WTC11 (cell line): ENCODE results near the gene SUMF1. TPM values are rescaled to one million over a fixed set of nuclear protein-coding genes. Genes with fewer than 3 reads are reported as not detected.
A peak's percentile ranks its signal among the peaks of the same experiment; 100 is the strongest.

Source experiments
- ATAC-seq: fragments of 200-7000 bp; cut with Tn5 transposase; 2 replicates; pipeline ENCODE4 v1.10.0; 2021; ENCODE audit warnings: mild to moderate bottlenecking, moderate library complexity
- CTCF ChIA-PET: fragments of 300-600 bp; sonication (Branson Sonifier 250); formaldehyde crosslinking; loops from one replicate; lab custom pipeline; 2021; ENCODE audit warnings: antibody characterized with exemption; lab: Charles Lee
- POLR2A ChIA-PET: fragments of 350-600 bp; sonication (Branson Sonifier 250); formaldehyde crosslinking; loops from one replicate; lab custom pipeline; 2021; ENCODE audit warnings: antibody characterized with exemption; lab: Charles Lee
- DNase-seq: peaks from one replicate; pipeline ENCODE4 v3.0.0; 2021; ENCODE audit warnings: low spot score
- H3K27ac Mint-ChIP-seq: 2 replicates; pipeline ENCODE4 v1.8.0; 2021; ENCODE audit warnings: mixed read lengths
- H3K27me3 Mint-ChIP-seq: 2 replicates; pipeline ENCODE4 v1.8.0; 2021; ENCODE audit warnings: low read depth, mild to moderate bottlenecking, moderate library complexity, mixed read lengths
- H3K36me3 Mint-ChIP-seq: 2 replicates; pipeline ENCODE4 v1.8.0; 2021; ENCODE audit warnings: mixed read lengths
- H3K4me1 Mint-ChIP-seq: 2 replicates; pipeline ENCODE4 v1.8.0; 2022; ENCODE audit warnings: mixed read lengths
- H3K4me3 Mint-ChIP-seq: 2 replicates; pipeline ENCODE4 v1.8.0; 2021; ENCODE audit warnings: mild to moderate bottlenecking, moderate library complexity, mixed read lengths
- H3K9me3 Mint-ChIP-seq: 2 replicates; pipeline ENCODE4 v1.8.0; 2021; ENCODE audit warnings: mixed read lengths
- AR ChIP-seq: fragments of 250-450 bp; sonication (Bioruptor Pico); IDR thresholded peaks from 2 replicates; pipeline ENCODE4 v1.9.0; 2021; ENCODE audit warnings: mild to moderate bottlenecking
- ESRRA ChIP-seq: sonication (generic); formaldehyde crosslinking; IDR thresholded peaks from 2 replicates; pipeline ENCODE4 v1.8.1; 2022; ENCODE audit warnings: mild to moderate bottlenecking, missing genetic modification reagents, borderline replicate concordance
- GTF2I ChIP-seq: fragments of 250-450 bp; sonication (Bioruptor Pico); conservative IDR thresholded peaks from 2 replicates; pipeline ENCODE4 v1.4.0; 2021; ENCODE audit warnings: mild to moderate bottlenecking
- JUN ChIP-seq: sonication (generic); formaldehyde crosslinking; IDR thresholded peaks from 2 replicates; pipeline ENCODE4 v1.8.0; 2023; ENCODE audit warnings: mild to moderate bottlenecking, missing genetic modification reagents
- KAT7 ChIP-seq: sonication (generic); formaldehyde crosslinking; IDR thresholded peaks from 2 replicates; pipeline ENCODE4 v1.8.1; 2023; ENCODE audit warnings: missing genetic modification reagents, mild to moderate bottlenecking, borderline replicate concordance
- OVOL2 ChIP-seq: fragments of 250-450 bp; sonication (Bioruptor Pico); IDR thresholded peaks from 2 replicates; pipeline ENCODE4 v1.9.0; 2021; ENCODE audit warnings: mild to moderate bottlenecking, borderline replicate concordance
- SMAD3 ChIP-seq: sonication (generic); formaldehyde crosslinking; IDR thresholded peaks from 2 replicates; pipeline ENCODE4 v1.8.0; 2022; ENCODE audit warnings: missing genetic modification reagents, mild to moderate bottlenecking, borderline replicate concordance
- USF2 ChIP-seq: sonication (generic); formaldehyde crosslinking; IDR thresholded peaks from 2 replicates; pipeline ENCODE4 v1.8.1; 2023; ENCODE audit warnings: mild to moderate bottlenecking, missing genetic modification reagents, moderate library complexity
- ZNF121 ChIP-seq: sonication (generic); formaldehyde crosslinking; IDR thresholded peaks from 2 replicates; pipeline ENCODE4 v1.8.0; 2023; ENCODE audit warnings: missing genetic modification reagents
- ZNF281 ChIP-seq: sonication (generic); formaldehyde crosslinking; IDR thresholded peaks from 2 replicates; pipeline ENCODE4 v1.8.0; 2023; ENCODE audit warnings: mild to moderate bottlenecking, missing genetic modification reagents
- ZNF512 ChIP-seq: sonication (generic); formaldehyde crosslinking; IDR thresholded peaks from 2 replicates; pipeline ENCODE4 v1.8.1; 2022; ENCODE audit warnings: missing genetic modification reagents, borderline replicate concordance
- total RNA-seq: library from RNA; stranded (reverse); gene quantifications from 3 replicates; pipeline ENCODE4 v1.2.3, GENCODE V29; 2021
- TF ChIP-seq, protein P1 (sequence below): sonication (generic); formaldehyde crosslinking; IDR thresholded peaks from 2 replicates; pipeline ENCODE4 v1.8.1; 2023; ENCODE audit warnings: mild to moderate bottlenecking, missing genetic modification reagents, moderate library complexity
- TF ChIP-seq, protein P2 (sequence below): sonication (generic); formaldehyde crosslinking; IDR thresholded peaks from 2 replicates; pipeline ENCODE4 v1.8.1; 2023; ENCODE audit warnings: mild to moderate bottlenecking, missing genetic modification reagents
- TF ChIP-seq, protein P3 (sequence below): fragments of 200-600 bp; IDR thresholded peaks from 2 replicates; pipeline ENCODE4 v1.8.0; 2022; ENCODE audit warnings: antibody characterized with exemption
- TF ChIP-seq, protein P4 (sequence below): fragments of 250-450 bp; sonication (Bioruptor Pico); conservative IDR thresholded peaks from 2 replicates; pipeline ENCODE4 v1.9.0; 2021; ENCODE audit warnings: mild to moderate bottlenecking

SUMF1 gene
- total RNA-seq, 1 experiment from 2014 or later: 10.4 TPM

DNA sequence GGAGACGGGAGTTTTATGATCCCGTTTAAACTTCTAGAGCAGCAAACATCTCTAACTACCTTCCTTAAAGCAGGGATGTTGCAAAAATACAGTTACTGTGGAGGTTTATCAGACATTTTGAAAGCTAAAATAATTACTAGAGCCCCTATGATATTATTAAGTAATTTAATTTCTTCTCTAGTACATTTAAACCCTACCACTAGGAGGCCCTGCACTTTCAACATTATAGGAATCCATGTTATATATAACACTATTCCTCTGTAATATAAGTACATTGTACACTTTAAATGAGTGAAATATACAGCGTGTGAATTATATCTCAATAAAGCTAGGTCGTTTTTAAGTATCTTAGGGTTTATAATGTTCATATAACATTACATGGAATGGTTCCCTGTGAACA lies 152.4 kb downstream of the SUMF1 start (continued):
- TF ChIP-seq, protein P1, sequence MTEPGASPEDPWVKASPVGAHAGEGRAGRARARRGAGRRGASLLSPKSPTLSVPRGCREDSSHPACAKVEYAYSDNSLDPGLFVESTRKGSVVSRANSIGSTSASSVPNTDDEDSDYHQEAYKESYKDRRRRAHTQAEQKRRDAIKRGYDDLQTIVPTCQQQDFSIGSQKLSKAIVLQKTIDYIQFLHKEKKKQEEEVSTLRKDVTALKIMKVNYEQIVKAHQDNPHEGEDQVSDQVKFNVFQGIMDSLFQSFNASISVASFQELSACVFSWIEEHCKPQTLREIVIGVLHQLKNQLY (CRISPR knock-in tag): no peak
- TF ChIP-seq OVOL2 (CRISPR knock-in tag) (no peak), KAT7 (CRISPR knock-in tag) (no peak)
- TF ChIP-seq, protein P2, sequence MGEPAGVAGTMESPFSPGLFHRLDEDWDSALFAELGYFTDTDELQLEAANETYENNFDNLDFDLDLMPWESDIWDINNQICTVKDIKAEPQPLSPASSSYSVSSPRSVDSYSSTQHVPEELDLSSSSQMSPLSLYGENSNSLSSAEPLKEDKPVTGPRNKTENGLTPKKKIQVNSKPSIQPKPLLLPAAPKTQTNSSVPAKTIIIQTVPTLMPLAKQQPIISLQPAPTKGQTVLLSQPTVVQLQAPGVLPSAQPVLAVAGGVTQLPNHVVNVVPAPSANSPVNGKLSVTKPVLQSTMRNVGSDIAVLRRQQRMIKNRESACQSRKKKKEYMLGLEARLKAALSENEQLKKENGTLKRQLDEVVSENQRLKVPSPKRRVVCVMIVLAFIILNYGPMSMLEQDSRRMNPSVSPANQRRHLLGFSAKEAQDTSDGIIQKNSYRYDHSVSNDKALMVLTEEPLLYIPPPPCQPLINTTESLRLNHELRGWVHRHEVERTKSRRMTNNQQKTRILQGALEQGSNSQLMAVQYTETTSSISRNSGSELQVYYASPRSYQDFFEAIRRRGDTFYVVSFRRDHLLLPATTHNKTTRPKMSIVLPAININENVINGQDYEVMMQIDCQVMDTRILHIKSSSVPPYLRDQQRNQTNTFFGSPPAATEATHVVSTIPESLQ (CRISPR knock-in tag): no peak
- TF ChIP-seq, protein P3, sequence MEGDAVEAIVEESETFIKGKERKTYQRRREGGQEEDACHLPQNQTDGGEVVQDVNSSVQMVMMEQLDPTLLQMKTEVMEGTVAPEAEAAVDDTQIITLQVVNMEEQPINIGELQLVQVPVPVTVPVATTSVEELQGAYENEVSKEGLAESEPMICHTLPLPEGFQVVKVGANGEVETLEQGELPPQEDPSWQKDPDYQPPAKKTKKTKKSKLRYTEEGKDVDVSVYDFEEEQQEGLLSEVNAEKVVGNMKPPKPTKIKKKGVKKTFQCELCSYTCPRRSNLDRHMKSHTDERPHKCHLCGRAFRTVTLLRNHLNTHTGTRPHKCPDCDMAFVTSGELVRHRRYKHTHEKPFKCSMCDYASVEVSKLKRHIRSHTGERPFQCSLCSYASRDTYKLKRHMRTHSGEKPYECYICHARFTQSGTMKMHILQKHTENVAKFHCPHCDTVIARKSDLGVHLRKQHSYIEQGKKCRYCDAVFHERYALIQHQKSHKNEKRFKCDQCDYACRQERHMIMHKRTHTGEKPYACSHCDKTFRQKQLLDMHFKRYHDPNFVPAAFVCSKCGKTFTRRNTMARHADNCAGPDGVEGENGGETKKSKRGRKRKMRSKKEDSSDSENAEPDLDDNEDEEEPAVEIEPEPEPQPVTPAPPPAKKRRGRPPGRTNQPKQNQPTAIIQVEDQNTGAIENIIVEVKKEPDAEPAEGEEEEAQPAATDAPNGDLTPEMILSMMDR: no peak

DNA sequence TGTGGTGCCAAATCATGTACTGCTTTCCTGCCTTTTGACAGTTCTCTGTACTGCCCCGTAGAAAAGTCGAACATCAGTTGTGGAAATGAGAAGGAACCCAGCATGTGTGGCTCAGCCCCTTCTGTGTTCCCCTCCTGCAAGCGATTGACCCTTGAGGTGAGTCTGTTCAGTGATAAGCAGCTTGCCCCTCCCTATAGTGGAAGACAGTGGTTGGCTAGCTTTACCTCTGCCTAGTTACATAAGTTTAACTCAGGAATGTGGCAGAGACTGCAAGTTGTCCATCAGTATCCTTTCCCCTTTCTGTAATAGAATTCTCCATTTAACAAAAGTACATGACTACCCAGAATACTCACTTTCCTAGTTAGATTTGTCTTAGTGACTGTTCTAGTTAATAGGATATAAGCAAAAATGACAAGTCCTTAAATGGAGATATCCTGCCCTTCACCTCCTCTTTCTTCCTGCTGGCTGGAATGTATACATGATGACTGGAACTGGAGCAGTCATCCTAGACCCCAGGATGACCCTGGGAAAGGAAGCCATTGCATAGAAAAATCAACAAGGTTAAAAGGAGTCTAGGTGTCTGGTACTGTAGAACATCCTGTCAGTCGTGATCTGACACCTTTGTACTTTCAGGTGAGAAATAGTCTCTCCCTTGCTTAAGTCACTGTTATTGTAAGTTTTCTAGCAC lies 153.3 kb downstream of the SUMF1 start:
- POLR2A ChIA-PET: no interaction called here
- CTCF ChIA-PET: interaction anchor here (2.6 kb wide), 1 partner anchor 10 kb away, joined by 7 read pairs; the partner anchor contains the start of gene SETMAR

More for the DNA sequence above, 153.3 kb downstream of the SUMF1 start:
- H3K27ac Mint-ChIP-seq: no peak overlapping the region; the same call in 1 of the 2 replicates
- H3K36me3 Mint-ChIP-seq: peaks cover 26% of the 10 kb centered on the region
- no peaks in the 10 kb centered on the region for H3K27me3 Mint-ChIP-seq
- DNase-seq (no peak), ATAC-seq (0 out of 2 replicates have a peak, but pooled peaks have one; percentile 24)
- H3K4me1 Mint-ChIP-seq: peaks cover 28% of the 10 kb centered on the region
- H3K4me3 Mint-ChIP-seq: no peak overlapping the region
- H3K9me3 Mint-ChIP-seq: no peaks in the 10 kb centered on the region
- no peak for TF ChIP-seq SMAD3 (CRISPR knock-in tag)
- TF ChIP-seq ZNF512 (CRISPR knock-in tag): no peak
- TF ChIP-seq USF2: no peak
- TF ChIP-seq ZNF281 (CRISPR knock-in tag): no peak
- no peak for TF ChIP-seq AR
- TF ChIP-seq ESRRA (CRISPR knock-in tag): no peak
- TF ChIP-seq, protein P4, sequence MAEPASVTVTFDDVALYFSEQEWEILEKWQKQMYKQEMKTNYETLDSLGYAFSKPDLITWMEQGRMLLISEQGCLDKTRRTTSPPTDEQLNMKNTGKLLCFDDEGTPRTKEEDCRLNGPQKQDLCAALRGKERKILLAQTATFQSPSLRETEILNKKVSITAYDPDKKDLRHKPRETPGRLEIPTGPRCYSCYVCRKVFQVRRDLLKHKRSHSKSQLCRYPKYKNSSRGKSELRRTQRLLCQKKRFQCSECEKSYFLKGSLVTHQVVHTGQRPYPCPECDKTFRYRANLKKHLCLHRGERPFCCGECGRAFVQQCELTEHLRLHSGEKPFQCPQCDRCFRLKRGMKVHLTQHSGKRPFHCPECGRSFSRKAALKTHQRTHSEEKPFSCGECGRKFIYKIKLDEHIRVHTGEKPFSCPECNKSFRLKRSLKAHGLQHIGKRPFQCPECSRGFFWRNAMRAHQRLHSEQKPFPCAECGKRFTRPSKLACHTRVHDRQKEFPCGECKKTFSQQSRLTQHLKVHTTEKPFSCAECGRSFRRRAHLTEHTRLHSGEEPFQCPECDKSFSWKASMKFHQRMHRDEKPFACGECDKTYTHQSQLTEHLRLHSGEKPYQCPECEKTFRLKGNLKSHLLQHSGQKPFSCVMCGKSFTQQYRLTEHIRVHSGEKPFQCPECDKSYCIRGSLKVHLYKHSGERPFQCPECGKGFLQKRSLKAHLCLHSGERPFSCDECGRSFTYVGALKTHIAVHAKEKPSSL (CRISPR knock-in tag): no peak
- TF ChIP-seq ZNF121 (CRISPR knock-in tag): no peak
- no peak for TF ChIP-seq GTF2I (CRISPR knock-in tag)
- TF ChIP-seq JUN (CRISPR knock-in tag): no peak
